ENCODE results near the gene DOC2B. TPM values are rescaled to one million over a fixed set of nuclear protein-coding genes. Genes with fewer than 3 reads are reported as not detected.

Gene DOC2B
- total RNA-seq, 2 experiments from 2014 or later, result not detected

DNA sequence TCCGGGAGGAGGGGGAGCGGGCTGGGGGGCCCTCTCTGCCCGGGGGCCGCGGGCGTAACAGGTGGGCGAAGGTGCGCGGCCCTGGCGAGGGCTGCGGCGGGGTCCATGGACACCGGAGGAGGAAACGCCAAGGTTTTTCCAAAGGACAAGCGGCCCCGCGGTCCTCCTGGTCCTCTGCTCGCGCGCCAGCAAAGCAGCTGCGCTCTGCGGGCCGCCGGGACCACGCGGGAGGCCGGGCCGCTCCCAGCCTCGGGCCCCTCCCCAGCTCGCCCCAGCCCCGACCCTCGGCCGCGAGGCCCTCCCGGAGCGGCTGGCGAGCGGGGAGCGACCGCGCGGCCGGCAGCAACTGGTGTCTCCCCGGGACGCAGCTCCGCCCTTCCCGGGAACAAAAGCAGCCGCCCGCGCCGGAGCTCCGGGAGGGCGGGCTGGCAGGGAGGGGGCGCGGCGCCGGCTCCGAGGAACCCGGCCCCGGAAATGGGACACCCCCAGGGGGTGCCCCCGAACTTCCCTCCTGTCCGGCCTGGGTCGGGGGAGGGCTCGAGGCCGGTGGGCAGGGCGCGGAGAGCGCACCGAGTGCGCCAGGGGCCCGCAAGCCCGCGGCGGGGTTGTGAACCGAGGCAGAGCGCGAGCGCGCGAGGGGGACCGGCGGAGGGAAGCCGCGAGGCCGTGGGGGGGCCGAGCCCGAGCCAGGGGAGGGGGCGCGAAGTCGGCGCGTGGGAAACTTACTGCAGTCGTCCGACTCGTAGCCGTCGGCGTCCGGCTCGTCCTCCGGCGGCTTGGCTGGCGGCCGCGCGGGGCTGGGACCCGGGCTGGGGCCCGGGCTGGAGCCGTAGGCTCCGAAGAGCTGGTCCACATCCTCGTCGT is 837 bp downstream of the DOC2B start:
- no peak for DNase-seq (ENCODE audit: low spot score)
- Histone ChIP-seq H3K4me3 (ENCODE audit: low read depth, low read length, poor library complexity, severe bottlenecking) (no peak overlapping the region), H3K36me3 (ENCODE audit: insufficient read depth, low read length) (no peaks in the 10 kb centered on the region), H3K27ac (ENCODE audit: low read depth, low read length, poor library complexity, severe bottlenecking) (no peak overlapping the region), H3K79me2 (ENCODE audit: insufficient read depth, low read depth, low read length) (no peaks in the 10 kb centered on the region), H2AFZ (ENCODE audit: low read length) (no peak overlapping the region), H3K4me1 (ENCODE audit: insufficient read depth, low read length, poor library complexity, severe bottlenecking) (peaks cover 2% of the 10 kb centered on the region), H4K20me1 (ENCODE audit: insufficient read depth, low read length) (no peaks in the 10 kb centered on the region), H3K9me2 (ENCODE audit: insufficient read depth, low read length) (no peaks in the 10 kb centered on the region), H3K9me3 (ENCODE audit: low read length) (no peaks in the 10 kb centered on the region), H3K4me2 (ENCODE audit: low read length) (no peak overlapping the region)
- POLR2A ChIA-PET, result no interaction called here
- TF ChIP-seq, protein P1, sequence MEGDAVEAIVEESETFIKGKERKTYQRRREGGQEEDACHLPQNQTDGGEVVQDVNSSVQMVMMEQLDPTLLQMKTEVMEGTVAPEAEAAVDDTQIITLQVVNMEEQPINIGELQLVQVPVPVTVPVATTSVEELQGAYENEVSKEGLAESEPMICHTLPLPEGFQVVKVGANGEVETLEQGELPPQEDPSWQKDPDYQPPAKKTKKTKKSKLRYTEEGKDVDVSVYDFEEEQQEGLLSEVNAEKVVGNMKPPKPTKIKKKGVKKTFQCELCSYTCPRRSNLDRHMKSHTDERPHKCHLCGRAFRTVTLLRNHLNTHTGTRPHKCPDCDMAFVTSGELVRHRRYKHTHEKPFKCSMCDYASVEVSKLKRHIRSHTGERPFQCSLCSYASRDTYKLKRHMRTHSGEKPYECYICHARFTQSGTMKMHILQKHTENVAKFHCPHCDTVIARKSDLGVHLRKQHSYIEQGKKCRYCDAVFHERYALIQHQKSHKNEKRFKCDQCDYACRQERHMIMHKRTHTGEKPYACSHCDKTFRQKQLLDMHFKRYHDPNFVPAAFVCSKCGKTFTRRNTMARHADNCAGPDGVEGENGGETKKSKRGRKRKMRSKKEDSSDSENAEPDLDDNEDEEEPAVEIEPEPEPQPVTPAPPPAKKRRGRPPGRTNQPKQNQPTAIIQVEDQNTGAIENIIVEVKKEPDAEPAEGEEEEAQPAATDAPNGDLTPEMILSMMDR (conservative IDR thresholded peaks at IDR 0.05; ENCODE audit: low read length), result no peak
- TF ChIP-seq EZH2phosphoT487 (IDR thresholded peaks at IDR 0.05; ENCODE audit: borderline replicate concordance, low read depth, low read length), result no peak
- CTCF ChIA-PET (ENCODE audit: unreplicated experiment), result no interaction called here
- BruUV-seq (replicated peaks), result no TSS peak
- intact Hi-C loops (cut with micrococcal nuclease; ENCODE audit: unreplicated experiment), result no loop called here

DNA sequence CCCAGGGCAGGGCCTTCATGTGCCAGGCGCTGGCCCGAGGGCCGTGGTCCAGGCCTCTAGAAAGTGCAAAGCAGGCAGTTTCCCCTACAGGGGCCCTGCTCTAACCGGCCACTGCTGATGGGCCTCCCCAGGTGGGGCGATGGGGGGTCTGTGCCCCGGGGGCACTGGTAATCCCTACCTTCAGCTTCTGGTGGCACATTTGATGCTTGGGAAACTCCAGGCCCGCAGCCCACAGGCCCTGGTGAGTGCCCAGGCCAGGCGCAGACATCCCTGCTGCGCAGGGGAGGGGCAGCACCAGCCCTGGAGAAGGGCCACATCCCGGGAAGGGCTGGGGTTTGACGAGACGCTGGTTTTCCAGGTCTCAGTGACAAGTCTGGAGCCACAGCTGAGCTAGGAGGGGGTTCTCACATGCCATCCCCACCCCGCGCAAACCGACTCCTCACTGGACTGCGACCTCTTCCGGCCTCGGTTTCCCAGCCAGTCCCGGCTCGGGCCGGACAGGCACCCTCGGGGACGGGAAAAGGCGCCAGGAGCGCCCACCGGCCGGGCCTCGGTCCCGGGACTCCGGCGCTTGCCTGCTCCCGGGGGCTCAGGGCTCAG is 1.6 kb downstream of the DOC2B start:
- Histone ChIP-seq H3K79me2 (ENCODE audit: insufficient read depth, low read depth, low read length) (no peaks in the 10 kb centered on the region), H3K36me3 (ENCODE audit: insufficient read depth, low read length) (no peaks in the 10 kb centered on the region), H4K20me1 (ENCODE audit: insufficient read depth, low read length) (no peaks in the 10 kb centered on the region), H3K9me3 (ENCODE audit: low read length) (no peaks in the 10 kb centered on the region), H3K9me2 (ENCODE audit: insufficient read depth, low read length) (no peaks in the 10 kb centered on the region), H3K4me3 (ENCODE audit: low read depth, low read length, poor library complexity, severe bottlenecking) (no peak overlapping the region), H3K4me1 (ENCODE audit: insufficient read depth, low read length, poor library complexity, severe bottlenecking) (peaks cover 7% of the 10 kb centered on the region), H3K27ac (ENCODE audit: low read depth, low read length, poor library complexity, severe bottlenecking) (no peak overlapping the region), H3K4me2 (ENCODE audit: low read length) (no peak overlapping the region), H2AFZ (ENCODE audit: low read length) (no peak overlapping the region)
- BruUV-seq (replicated peaks), result no TSS peak
- DNase-seq (ENCODE audit: low spot score), result no peak
- ChIA-PET POLR2A (no interaction called here), CTCF (ENCODE audit: unreplicated experiment) (no interaction called here)
- intact Hi-C loops (cut with micrococcal nuclease; ENCODE audit: unreplicated experiment), result no loop called here
- TF ChIP-seq, protein P1 (conservative IDR thresholded peaks at IDR 0.05; ENCODE audit: low read length), result no peak
- no peak for TF ChIP-seq EZH2phosphoT487 (IDR thresholded peaks at IDR 0.05; ENCODE audit: borderline replicate concordance, low read depth, low read length)

- TF ChIP-seq, protein P1 (conservative IDR thresholded peaks at IDR 0.05; ENCODE audit: low read length), result no peak
- TF ChIP-seq EZH2phosphoT487 (IDR thresholded peaks at IDR 0.05; ENCODE audit: borderline replicate concordance, low read depth, low read length), result no peak
- H3K9me3 ChIP-seq (ENCODE audit: low read length), result no peaks in the 10 kb centered on the region
- H3K27ac ChIP-seq (ENCODE audit: low read depth, low read length, poor library complexity, severe bottlenecking), result no peak overlapping the region
- H3K4me3 ChIP-seq (ENCODE audit: low read depth, low read length, poor library complexity, severe bottlenecking), result no peak overlapping the region
- H3K36me3 ChIP-seq (ENCODE audit: insufficient read depth, low read length), result no peaks in the 10 kb centered on the region
- BruUV-seq (replicated peaks), result no TSS peak
- no peaks in the 10 kb centered on the region for H3K9me2 ChIP-seq (ENCODE audit: insufficient read depth, low read length)
- intact Hi-C loops (cut with micrococcal nuclease; ENCODE audit: unreplicated experiment), result no loop called here
- no peaks in the 10 kb centered on the region for H3K79me2 ChIP-seq (ENCODE audit: insufficient read depth, low read depth, low read length)
- no peak overlapping the region for H3K4me2 ChIP-seq (ENCODE audit: low read length)
- H4K20me1 ChIP-seq (ENCODE audit: insufficient read depth, low read length), result no peaks in the 10 kb centered on the region
- DNase-seq (ENCODE audit: low spot score), result no peak
- no peak overlapping the region for H2AFZ ChIP-seq (ENCODE audit: low read length)
- H3K4me1 ChIP-seq (ENCODE audit: insufficient read depth, low read length, poor library complexity, severe bottlenecking), result peaks cover 7% of the 10 kb centered on the region
- POLR2A ChIA-PET, result no interaction called here
- CTCF ChIA-PET (ENCODE audit: unreplicated experiment), result no interaction called here
These were observed 2.4 kb downstream of the DOC2B start for GRCh38 chr17:179066-179432.
